GM21825 (cell line): ENCODE results near the gene DLX4.

ENCODE experiments used
- ATAC-seq: cut with Tn5 transposase; IDR thresholded peaks from one replicate; pipeline ENCODE4 v1.9.1; 2021; ENCODE audit warnings: mild to moderate bottlenecking, moderate library complexity; ENCODE audit not compliant: unreplicated experiment

Gene DLX4

DNA sequence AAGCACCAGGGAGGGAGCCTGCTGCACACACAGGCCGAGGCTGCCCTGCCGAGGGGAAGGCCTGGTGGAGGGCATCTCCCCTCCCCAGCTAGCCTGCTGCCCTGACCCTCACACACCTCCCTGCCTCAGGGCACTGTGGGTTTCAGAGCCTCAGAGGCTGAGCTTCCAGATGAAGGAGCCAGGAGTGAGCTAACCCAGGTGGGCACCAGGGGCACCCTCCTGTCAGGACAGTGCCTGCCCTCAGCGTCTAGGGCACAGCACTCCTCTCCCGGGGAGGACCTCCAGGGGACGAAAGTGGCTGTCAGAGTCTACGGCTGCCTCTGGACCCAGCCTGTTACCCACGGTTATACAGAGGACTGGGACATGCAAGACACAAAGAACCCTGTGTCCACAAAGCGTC is 22.8 kb upstream of the DLX4 start:
- ATAC-seq, result no peak

GRCh38 chr17:49946964-49947584 is 21.9 kb upstream of the DLX4 start:
- ATAC-seq, result no peak

- no peak for ATAC-seq
These were observed 19.4 kb upstream of the DLX4 start for GRCh38 chr17:49949634-49950033.

DNA sequence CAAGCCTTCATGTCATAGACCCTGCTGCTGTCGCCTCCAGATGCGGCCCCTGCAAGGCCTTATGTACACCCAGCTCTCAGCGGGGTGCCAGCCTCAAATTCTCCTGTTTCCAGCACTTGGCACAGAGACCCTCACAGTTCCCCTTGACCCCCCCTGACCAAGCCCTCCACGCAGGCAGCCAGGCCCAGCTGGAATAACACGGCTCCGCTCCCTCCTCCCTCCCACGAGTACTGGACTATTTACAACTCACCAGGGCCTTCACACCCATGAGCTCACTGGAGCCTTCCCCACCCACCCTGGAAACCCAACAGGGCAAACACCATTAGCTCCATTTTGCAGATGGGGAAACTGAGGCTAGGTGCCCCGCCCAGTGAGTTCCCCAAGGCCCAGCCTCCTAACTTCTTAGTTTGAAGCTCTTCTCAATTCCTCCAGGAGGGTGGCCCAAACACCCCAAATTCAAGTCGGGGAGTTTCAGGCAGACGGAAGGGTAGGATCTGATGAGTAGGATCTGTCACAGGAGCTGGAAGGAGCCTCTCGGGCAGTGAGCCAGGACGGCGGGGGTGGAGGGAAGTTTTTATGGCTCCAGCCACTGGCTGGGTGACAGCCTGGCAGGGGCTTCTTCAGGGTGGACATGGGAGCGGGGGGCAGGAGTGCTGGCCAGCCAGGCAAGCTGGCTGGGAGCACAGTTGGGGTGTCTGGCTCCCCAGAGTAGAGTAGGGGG is 17.5 kb upstream of the DLX4 start:
- no peak for ATAC-seq

- ATAC-seq, result no peak
These were observed 16.6 kb upstream of the DLX4 start for GRCh38 chr17:49952209-49952911.

DNA sequence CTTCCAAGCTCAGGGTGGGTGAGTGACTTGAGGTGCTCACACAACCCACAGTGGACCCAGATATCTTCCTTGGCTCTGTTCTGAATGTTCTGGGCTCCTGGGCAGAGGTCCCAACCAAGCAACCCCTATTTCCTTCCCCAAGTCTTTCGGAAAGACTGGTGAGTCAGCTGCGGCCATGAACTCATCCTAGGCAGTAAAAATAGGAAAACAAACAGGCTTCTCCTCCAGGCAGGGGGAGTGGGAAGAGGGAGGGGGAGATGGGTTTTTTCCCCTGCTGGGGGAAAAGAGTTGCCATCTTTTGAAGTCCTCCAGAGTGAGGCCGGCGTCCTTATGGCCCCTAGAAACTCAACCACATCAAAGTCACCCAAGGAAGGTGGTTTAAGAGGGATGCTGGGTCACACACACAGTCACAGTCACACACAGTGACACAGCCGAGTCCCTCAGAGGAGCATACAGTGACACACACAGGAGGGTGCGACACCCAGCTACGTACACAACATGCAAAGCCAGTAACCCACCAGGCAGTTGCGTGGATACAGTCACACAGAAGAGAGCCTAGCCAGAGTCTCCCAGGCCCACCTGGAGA is 16.0 kb upstream of the DLX4 start:
- no peak for ATAC-seq

DNA sequence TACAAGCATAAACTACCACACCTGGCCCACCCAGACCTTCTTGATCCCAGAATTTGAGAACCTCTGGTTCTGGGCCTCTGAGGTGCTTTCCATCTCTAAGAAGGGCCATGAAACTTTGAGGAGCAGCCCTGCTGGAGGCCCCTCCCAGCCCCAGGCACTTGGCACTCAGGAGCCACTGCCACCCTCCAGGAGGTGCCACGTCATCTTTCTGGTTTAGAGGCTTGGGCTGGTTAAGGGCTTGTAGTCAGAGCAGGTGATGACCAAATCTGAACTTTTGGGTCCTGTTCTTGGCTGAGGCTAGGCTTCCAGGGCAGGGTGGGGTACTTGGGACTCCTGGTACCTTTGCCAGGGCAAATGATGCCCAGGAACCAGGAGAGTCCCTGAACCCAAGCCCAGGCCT is 13.8 kb upstream of the DLX4 start:
- ATAC-seq, result no peak

- no peak for ATAC-seq
These were observed 12.2 kb upstream of the DLX4 start for GRCh38 chr17:49956780-49957179.

DNA sequence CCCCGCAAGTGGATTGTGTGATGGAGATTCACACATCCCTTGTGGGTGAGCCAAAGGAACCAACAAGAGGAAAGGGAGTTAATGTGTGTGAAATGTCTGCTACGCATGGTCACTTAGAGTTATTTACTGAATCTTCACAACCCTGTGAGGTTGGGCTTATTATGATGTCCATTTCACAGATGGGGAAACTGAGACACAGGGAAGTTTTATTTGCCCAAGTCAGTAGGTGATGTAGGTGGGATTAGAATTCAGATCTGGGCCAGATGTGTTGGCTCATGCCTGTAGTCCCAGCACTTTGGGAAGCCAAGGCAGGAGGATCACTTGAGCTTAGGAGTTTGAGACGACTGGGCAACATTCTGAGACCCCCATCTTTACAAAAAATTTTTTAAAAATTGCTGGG is 11.6 kb upstream of the DLX4 start:
- ATAC-seq, result no peak

- no peak for ATAC-seq
These were observed 10.3 kb upstream of the DLX4 start for GRCh38 chr17:49958723-49959122.

DNA sequence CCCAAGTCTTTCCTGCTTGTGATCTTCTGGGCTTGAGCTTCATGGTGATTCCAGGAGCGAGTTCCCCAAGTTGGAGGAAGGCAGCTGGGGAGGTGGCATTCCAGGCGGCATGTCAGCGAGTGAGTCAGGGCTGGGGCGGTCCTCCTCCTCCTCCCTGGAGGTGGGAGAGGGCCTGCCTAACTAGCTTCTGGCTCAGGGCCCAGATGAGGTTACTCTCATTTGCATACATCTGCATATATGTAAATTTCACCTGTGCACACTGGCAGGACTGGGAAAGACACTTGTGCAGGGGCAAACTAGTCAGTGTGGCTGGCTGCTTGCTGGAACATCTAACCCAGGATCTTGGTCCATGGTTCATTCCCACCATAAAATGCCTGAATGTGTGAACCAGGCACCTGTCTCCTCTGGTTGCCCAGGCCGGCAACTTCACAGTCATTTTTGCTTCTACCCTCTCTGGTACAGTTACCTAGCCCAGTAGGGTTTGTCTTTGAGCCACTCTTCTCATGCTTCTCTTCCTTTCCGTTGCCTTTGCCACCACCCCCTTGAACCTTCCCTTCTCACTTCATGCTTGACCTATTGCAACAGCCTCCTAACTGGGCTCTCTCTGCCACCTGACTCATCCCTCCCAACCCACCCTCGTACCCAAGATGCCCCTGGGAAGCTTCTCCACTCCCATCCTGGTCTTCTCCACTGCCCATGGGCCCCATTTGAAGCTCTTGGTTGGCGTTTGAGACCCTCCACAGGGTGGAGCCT is 9.6 kb upstream of the DLX4 start:
- no peak for ATAC-seq

GRCh38 chr17:49962599-49963308 is 6.2 kb upstream of the DLX4 start:
- ATAC-seq, result no peak

- no peak for ATAC-seq
These were observed 5.7 kb upstream of the DLX4 start for GRCh38 chr17:49963309-49963625.

GRCh38 chr17:49963626-49964302 is 5.2 kb upstream of the DLX4 start:
- ATAC-seq, result no peak

DNA sequence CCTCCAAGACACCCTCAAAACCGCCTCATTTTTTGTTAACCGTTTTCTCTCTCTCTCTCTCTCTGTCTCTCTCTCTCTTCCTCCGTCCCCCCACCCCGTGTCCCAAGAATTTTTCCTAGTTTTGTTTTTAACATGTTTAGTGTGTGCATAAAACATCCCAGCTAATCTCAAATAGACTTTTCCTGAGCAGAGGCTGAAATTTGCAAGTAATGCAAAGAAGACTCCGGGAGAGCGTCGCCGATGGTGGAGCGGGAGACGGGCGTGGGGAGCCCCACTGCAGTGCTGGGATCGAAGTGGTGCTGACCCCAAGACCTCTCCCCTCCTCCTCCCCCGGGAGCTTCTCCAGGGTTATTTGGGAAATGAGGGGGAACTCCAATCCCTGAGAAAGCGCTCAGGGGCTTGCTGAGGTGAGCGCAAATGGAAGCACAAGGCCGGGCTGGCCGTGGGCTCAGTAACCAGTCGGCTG is 4.7 kb upstream of the DLX4 start:
- ATAC-seq, result no peak

DNA sequence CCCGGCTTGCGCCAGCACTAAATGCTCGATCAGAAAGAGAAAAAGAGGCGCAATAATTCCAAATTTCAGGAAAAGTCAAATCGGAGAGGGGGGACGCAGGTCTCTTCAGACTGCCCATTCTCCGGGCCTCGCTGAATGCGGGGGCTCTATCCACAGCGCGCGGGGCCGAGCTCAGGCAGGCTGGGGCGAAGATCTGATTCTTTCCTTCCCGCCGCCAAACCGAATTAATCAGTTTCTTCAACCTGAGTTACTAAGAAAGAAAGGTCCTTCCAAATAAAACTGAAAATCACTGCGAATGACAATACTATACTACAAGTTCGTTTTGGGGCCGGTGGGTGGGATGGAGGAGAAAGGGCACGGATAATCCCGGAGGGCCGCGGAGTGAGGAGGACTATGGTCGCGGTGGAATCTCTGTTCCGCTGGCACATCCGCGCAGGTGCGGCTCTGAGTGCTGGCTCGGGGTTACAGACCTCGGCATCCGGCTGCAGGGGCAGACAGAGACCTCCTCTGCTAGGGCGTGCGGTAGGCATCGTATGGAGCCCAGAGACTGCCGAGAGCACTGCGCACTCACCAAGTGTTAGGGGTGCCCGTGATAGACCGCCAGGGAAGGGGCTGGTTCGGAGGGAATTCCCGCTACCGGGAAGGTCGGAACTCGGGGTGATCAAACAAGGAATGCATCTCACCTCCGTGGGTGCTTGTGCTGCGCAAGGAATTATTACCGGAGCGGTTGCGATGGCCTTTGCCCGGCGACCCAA is 4.0 kb upstream of the DLX4 start:
- ATAC-seq, result no peak

GRCh38 chr17:49965524-49965909 is 3.5 kb upstream of the DLX4 start:
- ATAC-seq, result no peak

GRCh38 chr17:49966767-49967166 is 2.2 kb upstream of the DLX4 start:
- no peak for ATAC-seq

DNA sequence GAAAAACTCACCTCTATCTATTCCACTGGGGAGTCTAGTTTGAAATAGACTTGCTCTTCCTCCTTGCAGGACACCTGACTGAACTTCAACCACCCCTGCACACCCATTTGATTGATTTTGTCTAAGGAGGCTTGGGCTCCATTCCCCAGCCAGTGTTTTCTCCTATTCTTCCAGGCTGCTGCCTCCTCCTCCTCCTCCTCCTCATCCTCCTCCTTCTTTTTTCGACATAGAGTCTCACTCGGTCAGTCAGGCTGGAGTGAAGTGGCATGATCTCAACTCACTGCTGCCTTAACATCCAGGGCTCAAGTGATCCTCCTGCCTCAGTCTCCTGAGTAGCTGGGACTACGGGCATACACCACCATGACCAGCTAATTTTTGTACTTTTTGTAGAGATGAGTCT is 1.8 kb upstream of the DLX4 start:
- no peak for ATAC-seq
